HEK293T (cell line): ENCODE measurements around the gene SCAP.

Experiments
- ARNT ChIP-seq: fragments of 450-650 bp; IDR thresholded peaks from 2 replicates; pipeline ENCODE4 v1.6.1; 2017; ENCODE audit warnings: mild to moderate bottlenecking
- CTBP1 ChIP-seq: fragments of 450-650 bp; IDR thresholded peaks from 2 replicates; pipeline ENCODE4 v1.6.1; 2016; ENCODE audit warnings: borderline replicate concordance
- ELF4 ChIP-seq: fragments of 450-650 bp; IDR thresholded peaks from 2 replicates; pipeline ENCODE4 v1.6.1; 2017; ENCODE audit warnings: antibody characterized with exemption
- FOXK2 ChIP-seq: fragments of 450-650 bp; IDR thresholded peaks from 2 replicates; pipeline ENCODE4 v1.6.1; 2016; ENCODE audit warnings: mild to moderate bottlenecking
- FOXM1 ChIP-seq: fragments of 450-650 bp; IDR thresholded peaks from 2 replicates; pipeline ENCODE4 v1.6.1; 2017; ENCODE audit warnings: mild to moderate bottlenecking, borderline replicate concordance
- NFRKB ChIP-seq: fragments of 450-650 bp; IDR thresholded peaks from 2 replicates; pipeline ENCODE4 v1.6.1; 2016; ENCODE audit warnings: mild to moderate bottlenecking, moderate library complexity
- SP1 ChIP-seq: fragments of 450-650 bp; IDR thresholded peaks from 2 replicates; pipeline ENCODE4 v1.6.1; 2017
- SUZ12 ChIP-seq: fragments of 450-650 bp; IDR thresholded peaks from 2 replicates; pipeline ENCODE4 v1.6.1; 2016; ENCODE audit warnings: mild to moderate bottlenecking
- TARDBP ChIP-seq: fragments of 450-650 bp; IDR thresholded peaks from 2 replicates; pipeline ENCODE4 v1.6.1; 2016

DNA sequence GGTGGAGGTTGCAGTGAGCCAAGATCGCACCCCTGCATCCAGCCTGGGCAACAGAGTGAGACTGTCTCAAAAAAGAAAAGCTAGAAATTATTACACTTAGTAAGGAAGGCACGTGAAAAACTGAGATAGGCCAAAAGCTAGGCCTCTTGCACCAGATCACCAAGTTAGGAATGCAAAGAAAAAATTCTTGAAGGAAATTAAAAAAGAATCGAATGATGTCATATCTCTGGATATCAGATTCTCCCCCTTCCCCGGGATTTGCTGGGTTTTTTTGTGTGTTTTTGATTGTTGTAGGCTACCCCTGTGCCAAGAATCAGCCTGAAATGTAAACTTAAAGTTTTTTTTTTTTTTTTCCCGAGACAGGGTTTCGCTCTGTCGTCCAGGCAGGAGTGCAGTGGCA, 77.5 kb downstream of the SCAP start:
- TF ChIP-seq TARDBP (no peak), FOXK2 (no peak), CTBP1 (no peak), ELF4 (no peak), SP1 (no peak), SUZ12 (no peak), NFRKB (no peak), FOXM1 (no peak), ARNT (no peak)
